ENCODE results near the gene WDR88. TPM values are rescaled to one million over a fixed set of nuclear protein-coding genes. Genes with fewer than 3 reads are reported as not detected.

The WDR88 gene
- total and polyA plus RNA-seq, 2 of the 13 experiments (the other 11 are each of a cell fraction or from before 2014, with no cell fraction given): not detected

- TF ChIP-seq, protein P1, sequence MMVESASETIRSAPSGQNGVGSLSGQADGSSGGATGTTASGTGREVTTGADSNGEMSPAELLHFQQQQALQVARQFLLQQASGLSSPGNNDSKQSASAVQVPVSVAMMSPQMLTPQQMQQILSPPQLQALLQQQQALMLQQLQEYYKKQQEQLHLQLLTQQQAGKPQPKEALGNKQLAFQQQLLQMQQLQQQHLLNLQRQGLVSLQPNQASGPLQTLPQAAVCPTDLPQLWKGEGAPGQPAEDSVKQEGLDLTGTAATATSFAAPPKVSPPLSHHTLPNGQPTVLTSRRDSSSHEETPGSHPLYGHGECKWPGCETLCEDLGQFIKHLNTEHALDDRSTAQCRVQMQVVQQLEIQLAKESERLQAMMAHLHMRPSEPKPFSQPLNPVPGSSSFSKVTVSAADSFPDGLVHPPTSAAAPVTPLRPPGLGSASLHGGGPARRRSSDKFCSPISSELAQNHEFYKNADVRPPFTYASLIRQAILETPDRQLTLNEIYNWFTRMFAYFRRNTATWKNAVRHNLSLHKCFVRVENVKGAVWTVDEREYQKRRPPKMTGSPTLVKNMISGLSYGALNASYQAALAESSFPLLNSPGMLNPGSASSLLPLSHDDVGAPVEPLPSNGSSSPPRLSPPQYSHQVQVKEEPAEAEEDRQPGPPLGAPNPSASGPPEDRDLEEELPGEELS (CRISPR knock-in tag; IDR thresholded peaks at IDR 0.05): no peak
Measured at GRCh38 chr19:33129901-33130300, 2.0 kb upstream of the WDR88 start (continued).

GRCh38 chr19:33130433-33130832 lies 1.5 kb upstream of the WDR88 start:
- Histone ChIP-seq H3K4me3 (replicated peaks in 1 of 3; ENCODE audit: insufficient read depth in 1 of 3, low read depth in 2 of 3, low read length in 3 of 3) (no peak overlapping the region), H3K27me3 (ENCODE audit: control insufficient read depth in 1 of 2, insufficient read depth in 2 of 2, low read length in 2 of 2) (no peaks in the 10 kb centered on the region; a peak in 1 of 5 replicates), H4K20me1 (ENCODE audit: insufficient read depth, low read length) (no peaks in the 10 kb centered on the region), H3K4me1 (ENCODE audit: insufficient read depth, low read length) (peaks cover 12% of the 10 kb centered on the region), H3K79me2 (ENCODE audit: insufficient read depth, low read length) (no peaks in the 10 kb centered on the region), H3K4me2 (ENCODE audit: low read depth, low read length) (no peak overlapping the region), H2AFZ (ENCODE audit: low read length) (no peak overlapping the region), H3K9me3 (ENCODE audit: low read length) (no peaks in the 10 kb centered on the region), H3K27ac (ENCODE audit: extremely low read length, insufficient read depth, low read length) (no peak overlapping the region), H3K9ac (ENCODE audit: insufficient read depth, low read depth, low read length) (no peak overlapping the region), H3K36me3 (replicated peaks in 1 of 2; ENCODE audit: control insufficient read depth in 1 of 2, insufficient read depth in 2 of 2, low read length in 2 of 2) (peaks cover 6 to 27% of the 10 kb centered on the region in 2 experiments)
- DNase-seq (ENCODE audit: low spot score): no peak
- in situ Hi-C loops (cut with HindIII; ENCODE audit: extremely low pct_ligation_motif_present, low pct_unique_long_range_greater_than_20kb) (loop anchor here (25.0 kb wide), 1 partner anchor 443 kb away; the partner anchor contains the start of genes ANKRD27, NUDT19 and RGS9BP), intact Hi-C loops (cut with micrococcal nuclease; ENCODE audit: unreplicated experiment) (no loop called here)
- no TSS peak for BruUV-seq (replicated peaks)
- 93% methylated on average over 6 of the region's 6 CpGs for WGBS (ENCODE audit: low lambda C conversion rate)
- no peak for ATAC-seq
- ChIA-PET CTCF (ENCODE audit: low intra/inter-chr PET ratio, low total read pairs) (no interaction called here), POLR2A (no interaction called here)
- FAIRE-seq: no peak
- no peak for TF ChIP-seq ZSCAN20 (CRISPR knock-in tag; IDR thresholded peaks at IDR 0.05; ENCODE audit: borderline replicate concordance)
- no peak for TF ChIP-seq HOXA5 (CRISPR knock-in tag; IDR thresholded peaks at IDR 0.05)
- TF ChIP-seq SNAPC4 (CRISPR knock-in tag; IDR thresholded peaks at IDR 0.05): no peak
- TF ChIP-seq HOXA3 (CRISPR knock-in tag; IDR thresholded peaks at IDR 0.05): no peak
- TF ChIP-seq ZNF274 (CRISPR knock-in tag; IDR thresholded peaks at IDR 0.05): no peak
- TF ChIP-seq ZNF335 (CRISPR knock-in tag; IDR thresholded peaks at IDR 0.05): no peak
- TF ChIP-seq HMG20B (CRISPR knock-in tag; conservative IDR thresholded peaks at IDR 0.05): no peak
- TF ChIP-seq NR2F1 (CRISPR knock-in tag; IDR thresholded peaks at IDR 0.05): no peak
- TF ChIP-seq MED13 (CRISPR knock-in tag; IDR thresholded peaks at IDR 0.05): no peak
- no peak for TF ChIP-seq RERE (CRISPR knock-in tag; IDR thresholded peaks at IDR 0.05; ENCODE audit: low read depth)
